ENCODE data around the gene PLA2G4C.

DNA sequence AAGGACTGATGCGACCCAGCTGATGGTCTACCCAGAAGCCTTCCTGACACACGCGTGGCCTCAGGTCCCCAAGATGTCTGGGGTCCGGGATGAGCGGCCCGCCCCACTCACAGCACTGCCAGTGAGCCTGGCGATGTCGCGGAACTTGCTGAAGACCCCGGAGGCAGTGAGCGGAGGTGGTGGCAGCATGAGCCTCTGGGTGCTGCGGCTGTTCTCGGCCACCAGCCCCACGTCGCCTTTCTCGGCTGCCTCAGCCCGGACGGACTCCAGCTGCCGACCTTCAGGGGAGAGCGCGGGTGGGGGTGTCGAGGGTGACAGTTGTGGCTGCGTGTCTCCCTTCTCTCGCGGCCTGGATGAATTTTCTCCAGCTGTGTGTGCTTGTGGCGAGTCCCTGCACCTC, 26.8 kb upstream of the PLA2G4C start:
- TF ChIP-seq SUZ12 (IDR thresholded peaks at IDR 0.05; ENCODE audit: extremely low read depth, insufficient read depth, insufficient read length) = no peak
- TF ChIP-seq YY1 (IDR thresholded peaks at IDR 0.05; ENCODE audit: insufficient read depth, insufficient read length) = no peak
- no peak for TF ChIP-seq ZNF274 (IDR thresholded peaks at IDR 0.05; ENCODE audit: low read depth, low read length)

Data from NT2/D1 (cell line).